Gastrocnemius medialis (tissue), 4 donors: Measurements from ENCODE around the gene TET3. TPM values are rescaled to one million over a fixed set of nuclear protein-coding genes. Genes with fewer than 3 reads are reported as not detected.

ENCODE experiments used
- ATAC-seq, 2 donors: fragments of 150-250 bp; one replicate each; pipeline ENCODE4 v1.9.1; 2016
- DNase-seq, 2 donors: peaks; one replicate each; pipeline ENCODE4 v3.0.0-alpha.2; 2019
- H3K27ac ChIP-seq, 4 donors: fragments of 200-600 bp; sonication (generic); 1 replicate in 1 of 4; 2 replicates in 3 of 4; pipeline ENCODE4 v1.5.1; 2016 to 2018; ENCODE audit warnings: mild to moderate bottlenecking in 2 of 4, moderate library complexity in 1 of 4
- H3K27me3 ChIP-seq, 3 donors: fragments of 200-600 bp; sonication (generic) in 2 of 3; 1 replicate in 1 of 3; 2 replicates in 2 of 3; pipeline versions ENCODE4 v1.5.1 to v1.6.0; 2016 to 2019; ENCODE audit warnings: mild to moderate bottlenecking in 1 of 3, moderate library complexity in 1 of 3
- H3K36me3 ChIP-seq, 2 donors: fragments of 200-600 bp; sonication (generic) in 1 of 2; one replicate each; pipeline ENCODE4 v1.5.1; 2017 to 2018
- H3K4me1 ChIP-seq, 2 donors: fragments of 200-600 bp; sonication (generic) in 1 of 2; one replicate each; pipeline ENCODE4 v1.5.1; 2016 to 2017; ENCODE audit warnings: mild to moderate bottlenecking in 2 of 2
- H3K4me3 ChIP-seq, 4 donors: fragments of 200-600 bp; sonication (generic) in 3 of 4; 1 replicate in 1 of 4; 2 replicates in 3 of 4; pipeline ENCODE4 v1.5.1; 2016 to 2019; ENCODE audit warnings: mild to moderate bottlenecking in 2 of 4
- H3K9me3 ChIP-seq, 3 donors: fragments of 200-600 bp; sonication (generic) in 2 of 3; 1 replicate in 1 of 3; 2 replicates in 2 of 3; pipeline ENCODE4 v1.5.1; 2016 to 2019
- CTCF ChIP-seq, 5 experiments: fragments of 450-650 bp in 3 of 5; fragments of 200-600 bp in 2 of 5; sonication (generic) in 2 of 5; IDR thresholded peaks in 4 of 5; conservative IDR thresholded peaks in 1 of 5; 1 replicate in 4 of 5; 2 replicates in 1 of 5; pipeline ENCODE4 v1.5.1; 2016 to 2019; ENCODE audit warnings: antibody characterized with exemption in 5 of 5, mild to moderate bottlenecking in 3 of 5, moderate library complexity in 3 of 5
- POLR2A ChIP-seq, 2 donors: fragments of 450-650 bp; IDR thresholded peaks; one replicate each; pipeline ENCODE4 v1.6.1; 2017; ENCODE audit warnings: antibody characterized with exemption in 2 of 2, mild to moderate bottlenecking in 2 of 2, moderate library complexity in 2 of 2
- in situ Hi-C, 4 donors: fragments of 200-750 bp; cut with MboI; loops; one replicate each; pipeline versions ENCODE4 v1.15.0 to v1.8.0; 2017; ENCODE audit warnings: low sequenced_read_pairs in 4 of 4
- intact Hi-C: fragments of 100-400 bp; cut with DNase I; formaldehyde crosslinking; loops from one replicate; pipeline ENCODE4 v1.15.1; 2023; ENCODE audit warnings: low total_unique reads
- total RNA-seq, 4 donors: library from RNA; depleted of rRNA; stranded (reverse); fragments of >200 nt; gene quantifications; one replicate each; pipeline versions ENCODE4 v1.1.0 to v1.2.3, GENCODE V29; 2016

Gene TET3
- total RNA-seq, 4 donors from 2014 or later, result 2.1 to 3.3 (median 2.9) TPM

- no peak for DNase-seq
- intact Hi-C loops, result no loop called here
- in situ Hi-C loops, result no loop called here
- no peaks in the 10 kb centered on the region for H3K4me1 ChIP-seq
- ATAC-seq, result no peak
- H3K27ac ChIP-seq, result no peak overlapping the region
- no peaks in the 10 kb centered on the region for H3K9me3 ChIP-seq
- no peaks in the 10 kb centered on the region for H3K27me3 ChIP-seq
- TF ChIP-seq POLR2A (IDR thresholded peaks at IDR 0.05) (no peak), CTCF (IDR thresholded peaks at IDR 0.05 in 4 of 5, conservative IDR thresholded peaks at IDR 0.05 in 1 of 5) (no peak)
- H3K36me3 ChIP-seq, result no peaks in the 10 kb centered on the region
- H3K4me3 ChIP-seq, result no peak overlapping the region
These were observed 39.5 kb downstream of the TET3 start for GRCh38 chr2:74024216-74024615.

- ATAC-seq (no peak), DNase-seq (no peak)
- H3K4me1 ChIP-seq, result no peaks in the 10 kb centered on the region
- TF ChIP-seq POLR2A (IDR thresholded peaks at IDR 0.05) (no peak), CTCF (IDR thresholded peaks at IDR 0.05 in 4 of 5, conservative IDR thresholded peaks at IDR 0.05 in 1 of 5) (no peak)
- in situ Hi-C loops, result no loop called here
- intact Hi-C loops, result no loop called here
- H3K36me3 ChIP-seq, result no peaks in the 10 kb centered on the region
- H3K9me3 ChIP-seq, result no peaks in the 10 kb centered on the region
- no peak overlapping the region for H3K27ac ChIP-seq
- H3K27me3 ChIP-seq, result no peaks in the 10 kb centered on the region
- no peak overlapping the region for H3K4me3 ChIP-seq
These were observed 41.4 kb downstream of the TET3 start for GRCh38 chr2:74025971-74026612.

- Histone ChIP-seq H3K36me3 (no peaks in the 10 kb centered on the region), H3K4me1 (peaks cover 6% of the 10 kb centered on the region in 2 donors), H3K27me3 (no peaks in the 10 kb centered on the region), H3K9me3 (no peaks in the 10 kb centered on the region), H3K27ac (no peak overlapping the region), H3K4me3 (no peak overlapping the region)
- in situ Hi-C loops, result no loop called here
- intact Hi-C loops, result no loop called here
- no peak for ATAC-seq
- TF ChIP-seq CTCF (IDR thresholded peaks at IDR 0.05 in 4 of 5, conservative IDR thresholded peaks at IDR 0.05 in 1 of 5), result no peak
- no peak for TF ChIP-seq POLR2A (IDR thresholded peaks at IDR 0.05)
- DNase-seq, result no peak
These were observed 42.1 kb downstream of the TET3 start for GRCh38 chr2:74026687-74027241.

- intact Hi-C loops (no loop called here), in situ Hi-C loops (no loop called here)
- peaks cover 10 to 11% of the 10 kb centered on the region in 2 donors for H3K4me1 ChIP-seq
- no peaks in the 10 kb centered on the region for H3K9me3 ChIP-seq
- H3K4me3 ChIP-seq, result no peak overlapping the region
- H3K27ac ChIP-seq, result no peak overlapping the region
- no peak for ATAC-seq
- DNase-seq, result no peak
- no peaks in the 10 kb centered on the region for H3K27me3 ChIP-seq
- TF ChIP-seq POLR2A (IDR thresholded peaks at IDR 0.05) (no peak), CTCF (IDR thresholded peaks at IDR 0.05 in 4 of 5, conservative IDR thresholded peaks at IDR 0.05 in 1 of 5) (no peak)
- H3K36me3 ChIP-seq, result no peaks in the 10 kb centered on the region
These were observed 42.8 kb downstream of the TET3 start for GRCh38 chr2:74027496-74027895.
